HG03460 (cell line): ENCODE measurements around the gene TBC1D26.
"Not testable (repeated sequence)": the region's sequence is repeated elsewhere in the genome, so short reads cannot be mapped to it uniquely, and the experiment has no call there.

Experiments
- ATAC-seq: cut with Tn5 transposase; IDR thresholded peaks from one replicate; pipeline ENCODE4 v1.9.1; 2021; ENCODE audit not compliant: unreplicated experiment

Gene TBC1D26

DNA sequence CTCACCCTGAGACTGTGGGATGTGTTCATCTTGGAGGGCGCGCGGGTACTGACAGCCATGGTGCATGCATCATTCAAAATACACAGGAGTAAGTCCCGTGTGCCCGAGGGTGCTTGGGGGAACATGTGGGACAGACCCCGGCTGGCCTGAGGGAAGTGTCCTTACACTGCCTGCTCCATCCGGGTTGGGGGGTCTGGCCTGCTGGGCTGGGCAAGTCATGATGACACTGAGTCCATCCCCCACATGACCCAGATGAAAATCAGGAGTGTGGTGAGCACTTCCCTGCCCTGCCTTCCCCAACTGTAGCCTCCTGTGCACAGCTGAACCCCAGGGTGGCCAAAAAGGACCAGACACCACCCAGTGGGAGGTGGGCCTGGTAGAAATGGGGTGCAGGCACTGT lies 10.8 kb downstream of the TBC1D26 start:
- no peak for ATAC-seq

DNA sequence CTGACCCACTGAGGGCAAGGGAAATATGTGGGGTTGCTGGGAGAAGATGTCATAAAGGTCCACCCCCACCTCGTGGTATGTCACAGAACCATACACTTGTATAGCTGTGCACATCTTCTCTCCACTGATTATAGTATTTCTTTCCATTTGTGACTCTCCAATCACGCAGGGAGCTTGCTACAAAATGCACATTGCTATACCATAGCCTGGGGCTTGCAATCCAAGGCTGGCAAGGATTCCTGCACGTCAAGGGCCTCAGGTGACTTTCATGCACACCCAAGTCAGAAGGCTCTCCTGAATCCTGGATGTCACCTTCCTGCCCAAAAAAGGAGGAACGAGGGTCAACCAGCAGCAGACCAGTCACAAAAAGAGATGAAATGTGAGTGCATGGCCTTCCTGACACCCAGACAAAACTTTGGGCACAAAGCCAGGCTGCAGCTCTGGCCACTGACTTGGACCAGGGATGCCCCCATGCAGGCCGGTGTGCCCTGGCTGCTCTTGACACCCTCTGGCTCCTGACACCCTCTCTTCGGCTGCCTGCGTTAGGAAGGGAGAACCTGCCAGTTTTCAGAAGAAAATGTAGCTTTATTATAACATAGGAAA lies 12.1 kb downstream of the TBC1D26 start:
- ATAC-seq, result no peak

- ATAC-seq, result no peak
Observed at GRCh38 chr17:15744885-15745284, 12.8 kb downstream of the TBC1D26 start.

- not testable (repeated sequence) for ATAC-seq
Observed at GRCh38 chr17:15749403-15749802, 17.3 kb downstream of the TBC1D26 start.

- not testable (repeated sequence) for ATAC-seq
Observed at GRCh38 chr17:15768865-15769533, 36.9 kb downstream of the TBC1D26 start.

- not testable (repeated sequence) for ATAC-seq
Observed at GRCh38 chr17:15770679-15771078, 38.6 kb downstream of the TBC1D26 start.

DNA sequence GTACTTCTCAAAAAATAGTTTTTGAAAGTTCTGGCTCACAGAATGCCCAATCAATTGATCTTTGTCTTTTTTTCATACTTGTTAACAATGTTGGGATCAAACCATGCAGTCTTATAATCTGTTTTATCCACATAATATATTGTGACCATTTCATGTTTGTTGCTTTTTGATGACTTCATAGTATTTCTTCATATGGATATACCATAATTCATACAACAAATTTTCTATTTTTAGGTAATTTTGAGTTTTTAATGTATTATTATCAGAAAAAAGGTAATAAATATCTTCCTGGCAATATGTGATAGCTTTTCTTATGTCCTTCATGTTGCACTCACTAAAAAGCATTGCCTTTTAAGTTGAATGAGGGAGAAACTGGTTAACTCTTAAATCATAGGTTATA lies 44.8 kb downstream of the TBC1D26 start:
- ATAC-seq, result no peak

DNA sequence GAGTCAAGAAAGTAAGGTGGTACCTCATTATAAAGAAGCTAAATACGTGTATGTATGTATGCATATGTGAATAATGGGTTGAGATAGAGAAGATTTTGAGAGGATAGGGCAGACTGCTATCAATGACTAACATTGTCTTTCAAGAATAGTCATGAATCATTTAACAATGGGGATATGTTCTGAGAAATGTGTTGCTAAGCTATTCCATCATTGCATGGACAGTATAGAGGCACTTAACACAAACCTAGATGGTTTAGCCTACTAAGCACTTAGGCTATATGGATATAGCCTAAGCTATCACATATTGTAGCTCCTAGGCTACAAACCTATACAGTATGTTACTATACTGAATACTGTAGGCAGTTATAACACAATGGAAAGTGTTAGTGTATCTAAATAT lies 45.2 kb downstream of the TBC1D26 start:
- no peak for ATAC-seq

GRCh38 chr17:15777717-15778116 lies 45.6 kb downstream of the TBC1D26 start:
- no peak for ATAC-seq

- no peak for ATAC-seq
Observed at GRCh38 chr17:15779119-15779518, 47.0 kb downstream of the TBC1D26 start.

- ATAC-seq, result no peak
Observed at GRCh38 chr17:15780188-15780587, 48.1 kb downstream of the TBC1D26 start.

DNA sequence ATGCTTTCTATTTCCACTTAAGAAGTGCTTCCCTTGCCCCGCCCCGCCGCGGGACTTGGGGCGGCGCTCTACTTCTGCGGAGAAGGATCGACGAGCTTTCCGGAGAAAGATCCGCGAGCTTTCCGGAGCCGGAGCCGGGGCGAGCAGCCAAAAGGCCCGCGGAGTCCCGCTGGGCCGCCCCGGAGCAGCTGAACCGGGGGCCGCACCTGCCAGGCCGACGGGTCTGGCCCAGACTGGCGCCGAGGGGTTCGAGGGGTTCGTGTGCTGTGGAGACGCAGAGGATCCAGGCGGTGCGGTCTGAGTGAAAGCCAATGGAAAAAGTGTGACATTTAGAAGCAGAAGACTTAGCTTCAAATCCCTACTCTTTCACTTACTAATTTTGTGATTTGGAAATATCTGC lies 50.8 kb downstream of the TBC1D26 start:
- no peak for ATAC-seq

DNA sequence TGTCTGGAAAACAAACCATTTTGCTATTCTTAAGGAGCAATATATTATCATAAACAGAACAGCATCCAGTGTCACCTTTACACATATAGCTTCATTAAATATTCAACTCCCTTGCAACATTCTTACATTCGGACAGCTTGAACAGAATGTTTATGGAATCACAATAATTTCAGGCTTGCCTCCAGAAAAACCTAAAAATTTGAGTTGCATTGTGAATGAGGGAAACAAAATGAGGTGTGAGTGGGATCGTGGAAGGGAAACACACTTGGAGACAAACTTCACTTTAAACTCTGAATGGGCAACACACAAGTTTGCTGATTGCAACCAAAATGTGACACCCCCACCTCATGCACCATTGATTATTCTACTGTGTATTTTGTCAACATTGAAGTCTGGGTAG lies 51.4 kb downstream of the TBC1D26 start:
- no peak for ATAC-seq

DNA sequence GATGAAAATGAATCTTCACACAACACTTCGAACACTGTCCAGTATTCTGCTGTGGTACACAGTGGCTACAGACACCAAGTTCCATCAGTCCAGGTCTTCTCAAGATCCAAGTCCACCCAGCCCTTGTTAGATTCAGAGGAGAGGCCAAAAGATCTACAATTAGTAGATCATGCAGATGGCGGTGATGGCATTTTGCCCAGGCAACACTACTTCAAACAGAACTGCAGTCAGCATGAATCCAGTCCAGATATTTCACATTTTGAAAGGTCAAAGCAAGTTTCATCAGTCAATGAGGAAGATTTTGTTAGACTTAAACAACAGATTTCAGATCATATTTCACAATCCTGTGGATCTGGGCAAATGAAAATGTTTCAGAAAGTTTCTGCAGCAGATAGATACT lies 52.3 kb downstream of the TBC1D26 start:
- ATAC-seq, result not testable (repeated sequence)

- ATAC-seq, result not testable (repeated sequence)
Observed at GRCh38 chr17:15787363-15788075, 55.4 kb downstream of the TBC1D26 start.

- not testable (repeated sequence) for ATAC-seq
Observed at GRCh38 chr17:15788365-15788764, 56.3 kb downstream of the TBC1D26 start.
